Measurements from ENCODE around the gene SFMBT1.

SFMBT1 gene

GRCh38 chr3:52892290-52892624, 153.6 kb downstream of the SFMBT1 start:
- peaks cover 59 to 74% (median 69%) of the 10 kb centered on the region in 10 experiments for H3K4me1 ChIP-seq
- peaks cover 0 to 61% (median 8%) of the 10 kb centered on the region in 11 experiments; a peak in 11 of 22 replicates for H4K20me1 ChIP-seq
- peak overlapping the region; percentile 27 to 87 (median 78); a peak in 21 of 22 replicates for H3K27ac ChIP-seq
- peak overlapping the region; percentile 86 to 100 (median 99) for H3K4me2 ChIP-seq
- H3K9me3 ChIP-seq (replicated peaks in 1 of 11): no peaks in the 10 kb centered on the region
- H3K27me3 ChIP-seq: no peaks in the 10 kb centered on the region
- H3K4me3 ChIP-seq: no peak overlapping the region
- H3K9ac ChIP-seq: peak overlapping the region in 10 of 11 experiments; percentile 49 to 69 (median 66); a peak in 20 of 22 replicates
- TF ChIP-seq Cebpa-rat (IDR thresholded peaks at IDR 0.05): no peak
- H3K36me3 ChIP-seq: peaks cover 0 to 53% (median 17%) of the 10 kb centered on the region in 11 experiments; a peak in 16 of 22 replicates

DNA sequence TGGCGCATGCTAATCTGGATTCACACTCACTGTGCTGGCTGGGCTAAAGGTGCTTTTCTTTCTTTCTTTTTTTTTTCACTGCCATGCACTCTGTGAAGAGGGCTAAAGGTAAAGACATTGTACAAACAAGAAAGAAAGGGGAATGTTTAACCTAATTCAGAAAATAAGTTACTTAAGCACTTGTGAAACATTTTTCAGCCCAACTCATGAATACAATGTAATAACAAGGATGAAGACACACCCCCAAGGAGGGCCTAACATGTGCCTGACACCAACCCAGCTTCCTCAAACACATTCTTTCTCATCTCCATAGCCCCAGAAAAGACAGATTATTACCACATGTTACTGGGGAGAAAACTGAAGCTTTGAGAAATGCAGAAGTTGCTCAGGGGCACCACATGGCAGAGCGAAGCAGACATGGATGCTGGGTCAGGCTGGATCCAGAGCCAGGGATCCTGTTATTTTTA, 154.2 kb downstream of the SFMBT1 start:
- TF ChIP-seq Cebpa-rat (IDR thresholded peaks at IDR 0.05): peak in 1 of 11 experiments; percentile 27; a peak in 2 of 22 replicates
- Histone ChIP-seq H3K27ac (peak overlapping the region; percentile 27 to 87 (median 78); a peak in 21 of 22 replicates), H4K20me1 (peaks cover 0 to 63% (median 7%) of the 10 kb centered on the region in 11 experiments; a peak in 11 of 22 replicates), H3K27me3 (no peaks in the 10 kb centered on the region), H3K36me3 (peaks cover 1 to 54% (median 18%) of the 10 kb centered on the region in 11 experiments; a peak in 16 of 22 replicates), H3K9ac (peak overlapping the region in 10 of 11 experiments; percentile 25 to 69 (median 65); a peak in 18 of 22 replicates), H3K9me3 (replicated peaks in 1 of 11) (no peaks in the 10 kb centered on the region), H3K4me3 (no peak overlapping the region), H3K4me1 (peaks cover 56 to 71% (median 67%) of the 10 kb centered on the region in 10 experiments), H3K4me2 (peak overlapping the region; percentile 86 to 100 (median 99))

DNA sequence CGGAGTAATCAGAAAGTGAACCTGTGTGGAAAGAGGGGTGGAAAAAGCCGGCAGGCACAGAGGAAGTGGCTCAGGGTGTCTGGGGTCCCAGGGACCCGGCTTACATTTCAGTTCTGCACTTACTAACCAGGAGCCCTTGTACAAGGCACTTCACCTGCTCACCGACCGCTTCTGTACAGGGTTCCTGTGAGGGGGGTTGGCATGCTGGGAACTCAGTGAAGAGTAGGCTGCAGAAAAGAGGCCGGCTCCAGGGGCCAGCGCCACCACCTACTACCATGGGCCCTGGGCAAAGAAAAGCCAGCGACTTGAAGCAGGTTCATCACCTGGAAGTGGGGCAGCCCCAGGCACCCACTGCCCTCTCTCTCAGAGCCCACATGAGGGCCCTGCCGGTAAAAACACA, 154.7 kb downstream of the SFMBT1 start:
- peaks cover 0 to 63% (median 7%) of the 10 kb centered on the region in 11 experiments; a peak in 10 of 22 replicates for H4K20me1 ChIP-seq
- H3K27me3 ChIP-seq: no peaks in the 10 kb centered on the region
- H3K9ac ChIP-seq: peak overlapping the region in 10 of 11 experiments; percentile 6 to 68 (median 49); a peak in 15 of 22 replicates
- H3K4me3 ChIP-seq: no peak overlapping the region; a peak in 1 of 20 replicates
- peak overlapping the region; percentile 26 to 87 (median 78); a peak in 19 of 22 replicates for H3K27ac ChIP-seq
- no peak for TF ChIP-seq Cebpa-rat (IDR thresholded peaks at IDR 0.05)
- H3K36me3 ChIP-seq: peaks cover 5 to 59% (median 22%) of the 10 kb centered on the region in 11 experiments; a peak in 21 of 22 replicates
- H3K4me1 ChIP-seq: peaks cover 51 to 67% (median 62%) of the 10 kb centered on the region in 10 experiments
- H3K9me3 ChIP-seq (replicated peaks in 1 of 11): peaks cover 0 to 5% (median under 1%) of the 10 kb centered on the region in 11 experiments; a peak in 8 of 22 replicates
- H3K4me2 ChIP-seq: peak overlapping the region; percentile 86 to 100 (median 99); a peak in 21 of 22 replicates

DNA sequence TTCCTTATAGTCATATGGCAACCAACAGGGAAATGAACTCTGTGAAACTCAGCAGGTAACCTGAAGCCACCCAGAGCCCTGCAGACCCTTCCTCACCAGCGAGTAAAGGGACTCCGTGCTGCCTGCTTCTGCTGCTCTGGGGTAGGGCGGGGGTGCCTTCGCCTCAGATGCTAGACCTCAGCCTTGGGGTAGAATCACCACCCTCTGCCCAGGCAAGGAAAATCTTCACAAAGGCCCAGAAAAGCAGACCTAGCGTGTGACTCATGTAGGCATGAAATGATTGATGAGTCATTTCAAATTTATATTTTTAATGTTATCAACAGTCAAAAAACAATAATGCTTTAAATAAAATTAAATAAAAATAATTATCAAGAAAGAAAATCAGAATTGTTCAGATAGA, 155.1 kb downstream of the SFMBT1 start:
- peaks cover 47 to 62% (median 58%) of the 10 kb centered on the region in 10 experiments for H3K4me1 ChIP-seq
- H3K27me3 ChIP-seq: no peaks in the 10 kb centered on the region
- TF ChIP-seq Cebpa-rat (IDR thresholded peaks at IDR 0.05): no peak
- H3K9me3 ChIP-seq (replicated peaks in 1 of 11): peaks cover 1 to 9% (median 5%) of the 10 kb centered on the region in 11 experiments; a peak in 19 of 22 replicates
- peaks cover 10 to 63% (median 26%) of the 10 kb centered on the region in 11 experiments; a peak in 21 of 22 replicates for H3K36me3 ChIP-seq
- H4K20me1 ChIP-seq: peaks cover 0 to 63% (median 6%) of the 10 kb centered on the region in 11 experiments; a peak in 10 of 22 replicates
- peak overlapping the region in 4 of 11 experiments; percentile 43 to 68 (median 58); a peak in 6 of 22 replicates for H3K9ac ChIP-seq
- H3K27ac ChIP-seq: peak overlapping the region in 9 of 11 experiments; percentile 71 to 87 (median 79); a peak in 16 of 22 replicates
- no peak overlapping the region for H3K4me3 ChIP-seq
- peak overlapping the region in 8 of 11 experiments; percentile 16 to 100 (median 98); a peak in 15 of 22 replicates for H3K4me2 ChIP-seq

DNA sequence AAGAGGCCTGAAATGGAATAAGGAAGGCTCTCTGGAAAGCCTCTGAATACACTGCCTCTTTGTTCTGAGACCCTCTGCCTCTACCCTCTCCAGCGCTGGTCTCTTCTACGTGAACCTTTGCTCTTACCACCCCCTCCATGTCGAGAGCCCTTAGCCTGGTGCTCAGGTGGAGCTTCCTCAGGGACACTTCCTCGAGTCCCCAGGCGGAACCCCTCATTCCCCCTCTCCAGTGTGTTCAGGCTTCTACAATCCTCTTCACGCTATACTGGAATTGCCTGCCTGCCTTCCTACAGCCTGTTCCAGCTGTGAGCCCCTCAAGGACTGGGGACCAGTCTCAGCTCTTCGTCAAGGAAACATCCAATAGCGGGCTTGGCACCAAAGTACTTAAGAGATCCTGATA, 156.0 kb downstream of the SFMBT1 start:
- peaks cover 10 to 17% (median 13%) of the 10 kb centered on the region in 11 experiments for H3K9me3 ChIP-seq (replicated peaks in 1 of 11)
- peaks cover 39 to 54% (median 49%) of the 10 kb centered on the region in 10 experiments for H3K4me1 ChIP-seq
- no peak overlapping the region for H3K4me3 ChIP-seq
- peaks cover 0 to 54% (median 4%) of the 10 kb centered on the region in 11 experiments; a peak in 9 of 22 replicates for H4K20me1 ChIP-seq
- H3K27me3 ChIP-seq: no peaks in the 10 kb centered on the region
- H3K27ac ChIP-seq: peak overlapping the region in 2 of 11 experiments; percentile 84 to 85; a peak in 3 of 22 replicates
- peak overlapping the region in 4 of 11 experiments; percentile 98 to 100 (median 100); a peak in 7 of 22 replicates for H3K4me2 ChIP-seq
- TF ChIP-seq Cebpa-rat (IDR thresholded peaks at IDR 0.05): no peak
- no peak overlapping the region for H3K9ac ChIP-seq
- H3K36me3 ChIP-seq: peaks cover 18 to 68% (median 34%) of the 10 kb centered on the region in 11 experiments

DNA sequence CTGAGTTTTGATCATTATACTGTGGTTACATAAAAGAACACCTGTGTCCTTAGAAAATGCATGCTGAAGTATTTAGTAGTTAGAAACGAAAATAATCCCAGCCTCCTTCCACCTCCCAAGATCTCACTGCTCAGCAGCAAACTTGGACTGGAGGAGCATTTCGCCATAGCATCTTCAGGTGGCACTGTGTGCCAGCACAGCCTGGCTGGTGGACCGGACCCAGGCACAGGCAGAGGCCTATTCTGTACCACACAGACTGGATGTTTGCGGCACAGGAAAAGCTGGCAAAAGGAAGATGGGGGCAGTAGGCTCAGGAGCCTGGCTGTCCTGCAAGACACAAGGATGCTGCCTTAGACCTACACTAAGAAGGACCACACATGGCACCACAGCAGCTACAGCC, 158.7 kb downstream of the SFMBT1 start:
- H3K4me1 ChIP-seq: peaks cover 11 to 27% (median 22%) of the 10 kb centered on the region in 10 experiments
- H3K4me3 ChIP-seq: no peak overlapping the region
- peaks cover 0 to 60% (median 6%) of the 10 kb centered on the region in 11 experiments; a peak in 9 of 22 replicates for H4K20me1 ChIP-seq
- H3K9ac ChIP-seq: no peak overlapping the region
- H3K27me3 ChIP-seq: no peaks in the 10 kb centered on the region
- peaks cover 14 to 26% (median 22%) of the 10 kb centered on the region in 11 experiments for H3K9me3 ChIP-seq (replicated peaks in 1 of 11)
- no peak overlapping the region for H3K4me2 ChIP-seq
- peaks cover 19 to 62% (median 34%) of the 10 kb centered on the region in 11 experiments for H3K36me3 ChIP-seq
- no peak for TF ChIP-seq Cebpa-rat (IDR thresholded peaks at IDR 0.05)
- no peak overlapping the region for H3K27ac ChIP-seq

GRCh38 chr3:52886049-52886730, 159.7 kb downstream of the SFMBT1 start:
- TF ChIP-seq Cebpa-rat (IDR thresholded peaks at IDR 0.05): no peak
- peaks cover 19 to 64% (median 39%) of the 10 kb centered on the region in 11 experiments for H3K36me3 ChIP-seq
- H3K9ac ChIP-seq: no peak overlapping the region
- H3K27me3 ChIP-seq: no peaks in the 10 kb centered on the region
- H3K4me2 ChIP-seq: no peak overlapping the region
- H3K4me1 ChIP-seq: peaks cover 1 to 18% (median 12%) of the 10 kb centered on the region in 10 experiments; a peak in 19 of 20 replicates
- H3K4me3 ChIP-seq: no peak overlapping the region
- no peak overlapping the region for H3K27ac ChIP-seq
- peaks cover 14 to 26% (median 22%) of the 10 kb centered on the region in 11 experiments for H3K9me3 ChIP-seq (replicated peaks in 1 of 11)
- peaks cover 0 to 66% (median 7%) of the 10 kb centered on the region in 11 experiments; a peak in 8 of 22 replicates for H4K20me1 ChIP-seq

GRCh38 chr3:52882377-52882776, 163.5 kb downstream of the SFMBT1 start:
- no peaks in the 10 kb centered on the region for H3K4me1 ChIP-seq
- no peak overlapping the region for H3K27ac ChIP-seq
- no peaks in the 10 kb centered on the region for H3K27me3 ChIP-seq
- H3K36me3 ChIP-seq: peaks cover 36 to 62% (median 54%) of the 10 kb centered on the region in 11 experiments
- peaks cover 14 to 26% (median 22%) of the 10 kb centered on the region in 11 experiments for H3K9me3 ChIP-seq (replicated peaks in 1 of 11)
- no peak for TF ChIP-seq Cebpa-rat (IDR thresholded peaks at IDR 0.05)
- H4K20me1 ChIP-seq: peaks cover under 1 to 73% (median 10%) of the 10 kb centered on the region in 11 experiments; a peak in 10 of 22 replicates
- no peak overlapping the region for H3K4me3 ChIP-seq
- no peak overlapping the region for H3K4me2 ChIP-seq
- H3K9ac ChIP-seq: no peak overlapping the region
